ENCODE data around the gene C16orf89. TPM values are rescaled to one million over a fixed set of nuclear protein-coding genes. Genes with fewer than 3 reads are reported as not detected.
"Not testable (repeated sequence)": the region's sequence is repeated elsewhere in the genome, so short reads cannot be mapped to it uniquely, and the experiment has no call there.

The C16orf89 gene
- total RNA-seq, 1 donor from 2014 or later, result 1.0 TPM

DNA sequence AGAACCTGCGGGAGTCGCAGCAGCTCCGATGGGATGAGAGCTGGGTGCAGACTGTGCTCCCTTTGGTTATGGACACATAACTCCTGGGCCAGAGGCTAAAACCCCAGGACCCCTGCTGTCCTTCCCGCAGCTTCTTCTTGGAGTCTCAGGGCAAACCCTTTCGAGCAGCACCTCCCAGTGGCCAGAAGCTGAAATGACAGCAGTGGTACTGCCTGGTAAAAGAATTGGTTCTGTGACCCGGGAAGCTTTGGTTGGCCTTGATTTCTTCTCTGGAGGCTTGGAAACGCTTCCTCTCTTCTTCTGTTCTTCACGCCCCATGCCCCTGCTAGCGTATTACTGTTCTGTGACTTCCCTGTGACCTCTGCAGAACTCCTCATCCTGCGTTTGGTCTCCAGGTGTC is 19.0 kb upstream of the C16orf89 start:
- H3K9me3 ChIP-seq (ENCODE audit: low read depth); H3K4me1 Mint-ChIP-seq; H3K4me2 ChIP-seq; H3K27me3 ChIP-seq; H3K27ac ChIP-seq; H3K4me3 Mint-ChIP-seq; H3K4me3 ChIP-seq; H4K20me1 ChIP-seq (ENCODE audit: low read depth); H3K36me3 ChIP-seq; H2AFZ ChIP-seq (replicated peaks); H3K27ac Mint-ChIP-seq; H3K79me2 ChIP-seq (ENCODE audit: low read depth); H3K27me3 Mint-ChIP-seq (ENCODE audit: insufficient read depth, low read depth); H3F3A ChIP-seq (ENCODE audit: low read depth); H3K36me3 Mint-ChIP-seq; H3K9ac ChIP-seq; H3K4me1 ChIP-seq; H3K9me3 Mint-ChIP-seq: not testable (repeated sequence)
- TF ChIP-seq, protein P1, sequence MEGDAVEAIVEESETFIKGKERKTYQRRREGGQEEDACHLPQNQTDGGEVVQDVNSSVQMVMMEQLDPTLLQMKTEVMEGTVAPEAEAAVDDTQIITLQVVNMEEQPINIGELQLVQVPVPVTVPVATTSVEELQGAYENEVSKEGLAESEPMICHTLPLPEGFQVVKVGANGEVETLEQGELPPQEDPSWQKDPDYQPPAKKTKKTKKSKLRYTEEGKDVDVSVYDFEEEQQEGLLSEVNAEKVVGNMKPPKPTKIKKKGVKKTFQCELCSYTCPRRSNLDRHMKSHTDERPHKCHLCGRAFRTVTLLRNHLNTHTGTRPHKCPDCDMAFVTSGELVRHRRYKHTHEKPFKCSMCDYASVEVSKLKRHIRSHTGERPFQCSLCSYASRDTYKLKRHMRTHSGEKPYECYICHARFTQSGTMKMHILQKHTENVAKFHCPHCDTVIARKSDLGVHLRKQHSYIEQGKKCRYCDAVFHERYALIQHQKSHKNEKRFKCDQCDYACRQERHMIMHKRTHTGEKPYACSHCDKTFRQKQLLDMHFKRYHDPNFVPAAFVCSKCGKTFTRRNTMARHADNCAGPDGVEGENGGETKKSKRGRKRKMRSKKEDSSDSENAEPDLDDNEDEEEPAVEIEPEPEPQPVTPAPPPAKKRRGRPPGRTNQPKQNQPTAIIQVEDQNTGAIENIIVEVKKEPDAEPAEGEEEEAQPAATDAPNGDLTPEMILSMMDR (IDR thresholded peaks at IDR 0.05), result peak; percentile 67
- peak; percentile 72 for DNase-seq (ENCODE audit: low spot score)

DNA sequence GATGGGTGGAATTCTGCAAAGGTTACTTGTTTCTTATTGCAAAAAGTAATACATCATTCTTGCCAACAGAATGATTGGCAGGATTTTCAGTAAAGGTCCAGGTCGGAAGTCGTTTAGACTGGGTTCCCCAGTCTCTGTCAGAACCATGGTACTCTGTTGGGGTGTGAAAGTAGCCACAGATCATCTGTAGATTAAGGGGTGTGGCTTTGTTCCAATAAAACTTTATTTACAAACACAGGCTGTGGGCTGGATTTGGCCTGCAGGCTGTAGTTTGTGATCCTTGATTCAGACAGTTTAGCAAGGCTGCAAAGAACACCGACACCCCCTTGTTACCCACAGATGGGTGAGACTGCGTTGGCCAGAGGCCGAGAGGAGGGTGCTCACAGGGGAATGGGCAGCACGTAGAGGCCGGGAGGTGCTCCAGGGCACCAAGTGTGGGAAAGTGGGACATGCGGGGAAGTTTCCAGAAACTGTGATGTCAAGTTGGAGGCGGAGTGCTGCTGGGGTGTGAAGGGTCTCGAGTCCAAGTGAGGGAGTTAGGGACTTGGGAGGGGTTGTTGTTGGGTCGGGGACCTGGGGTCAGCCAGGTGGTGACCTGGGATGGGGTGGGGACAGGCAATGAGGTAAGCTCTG is 18.5 kb upstream of the C16orf89 start:
- not testable (repeated sequence) for H3K27ac Mint-ChIP-seq; H4K20me1 ChIP-seq (ENCODE audit: low read depth); DNase-seq (ENCODE audit: low spot score); H3K4me1 Mint-ChIP-seq; H2AFZ ChIP-seq (replicated peaks); H3K27me3 Mint-ChIP-seq (ENCODE audit: insufficient read depth, low read depth); H3K4me3 ChIP-seq; H3F3A ChIP-seq (ENCODE audit: low read depth); H3K36me3 Mint-ChIP-seq; H3K27ac ChIP-seq; H3K4me1 ChIP-seq; H3K4me2 ChIP-seq; H3K9ac ChIP-seq; H3K9me3 ChIP-seq (ENCODE audit: low read depth); H3K36me3 ChIP-seq; H3K79me2 ChIP-seq (ENCODE audit: low read depth); H3K9me3 Mint-ChIP-seq; H3K27me3 ChIP-seq; H3K4me3 Mint-ChIP-seq

GRCh38 chr16:5083646-5084045 is 17.9 kb upstream of the C16orf89 start:
- H3K9me3 Mint-ChIP-seq; DNase-seq (ENCODE audit: low spot score); H3K79me2 ChIP-seq (ENCODE audit: low read depth); H3K4me1 Mint-ChIP-seq; H3K4me1 ChIP-seq; H3K27me3 Mint-ChIP-seq (ENCODE audit: insufficient read depth, low read depth); H3K36me3 ChIP-seq; H3K36me3 Mint-ChIP-seq; H3K4me2 ChIP-seq; H3F3A ChIP-seq (ENCODE audit: low read depth); H3K4me3 ChIP-seq; H2AFZ ChIP-seq (replicated peaks); H3K4me3 Mint-ChIP-seq; H4K20me1 ChIP-seq (ENCODE audit: low read depth); H3K27ac ChIP-seq; H3K9me3 ChIP-seq (ENCODE audit: low read depth); H3K27ac Mint-ChIP-seq; H3K9ac ChIP-seq; H3K27me3 ChIP-seq: not testable (repeated sequence)

DNA sequence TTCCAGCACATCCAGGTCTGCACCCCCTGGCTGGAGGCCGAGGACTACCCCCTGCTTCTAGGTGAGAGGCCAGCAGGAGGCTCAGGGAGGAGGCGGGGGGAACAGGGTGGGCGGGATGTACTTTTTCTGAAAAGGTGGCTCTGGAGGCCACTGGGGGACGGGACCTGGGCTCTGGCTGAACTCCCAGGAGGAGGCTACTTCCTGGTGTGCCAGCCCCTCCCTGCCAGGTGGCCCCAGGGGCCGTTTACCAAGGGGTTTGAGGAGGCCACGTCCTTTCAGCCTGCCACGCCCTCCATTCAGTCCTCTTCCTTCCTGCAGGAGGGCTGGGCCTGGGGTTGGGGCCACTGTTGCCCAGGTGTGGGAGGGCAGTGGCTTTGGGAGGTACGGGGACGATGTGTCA is 15.2 kb upstream of the C16orf89 start:
- not testable (repeated sequence) for H2AFZ ChIP-seq (replicated peaks); H3K36me3 Mint-ChIP-seq; H3F3A ChIP-seq (ENCODE audit: low read depth); H3K9me3 Mint-ChIP-seq; H3K9me3 ChIP-seq (ENCODE audit: low read depth); H3K36me3 ChIP-seq; H3K4me3 ChIP-seq; H3K4me2 ChIP-seq; H3K27ac ChIP-seq; H3K27me3 ChIP-seq; H3K79me2 ChIP-seq (ENCODE audit: low read depth); H4K20me1 ChIP-seq (ENCODE audit: low read depth); H3K9ac ChIP-seq; H3K4me1 ChIP-seq; H3K27me3 Mint-ChIP-seq (ENCODE audit: insufficient read depth, low read depth); H3K4me1 Mint-ChIP-seq; H3K4me3 Mint-ChIP-seq; DNase-seq (ENCODE audit: low spot score); H3K27ac Mint-ChIP-seq

GRCh38 chr16:5080461-5080860 is 14.7 kb upstream of the C16orf89 start:
- not testable (repeated sequence) for H3F3A ChIP-seq (ENCODE audit: low read depth); H3K9me3 Mint-ChIP-seq; H3K36me3 Mint-ChIP-seq; DNase-seq (ENCODE audit: low spot score); H3K9me3 ChIP-seq (ENCODE audit: low read depth); H3K27me3 Mint-ChIP-seq (ENCODE audit: insufficient read depth, low read depth); H3K4me3 Mint-ChIP-seq; H3K9ac ChIP-seq; H3K36me3 ChIP-seq; H3K79me2 ChIP-seq (ENCODE audit: low read depth); H3K4me2 ChIP-seq; H3K27ac ChIP-seq; H2AFZ ChIP-seq (replicated peaks); H3K27ac Mint-ChIP-seq; H4K20me1 ChIP-seq (ENCODE audit: low read depth); H3K4me3 ChIP-seq; H3K4me1 Mint-ChIP-seq; H3K27me3 ChIP-seq; H3K4me1 ChIP-seq

All from neural progenitor cell (in vitro differentiated cells).